DOHH2 (cell line): Measurements from ENCODE around the gene PIAS1.

Experiments
- H3F3A ChIP-seq: fragments of 200-600 bp; sonication (generic), shearing (Covaris generic); 2 replicates; pipeline ENCODE4 v1.6.0; 2016; ENCODE audit warnings: antibody characterized with exemption, mild to moderate bottlenecking; ENCODE audit not compliant: control insufficient read depth, insufficient read depth
- H3K27ac ChIP-seq: fragments of 200-600 bp; sonication (generic); 2 replicates; pipeline ENCODE4 v1.5.1; 2014; ENCODE audit warnings: low read depth, mild to moderate bottlenecking, low read length, moderate library complexity
- H3K27me3 ChIP-seq: fragments of 200-600 bp; sonication (generic); 2 replicates; pipeline ENCODE4 v1.6.1; 2014; ENCODE audit warnings: mild to moderate bottlenecking, low read length, mixed read lengths; ENCODE audit not compliant: control insufficient read depth
- H3K36me3 ChIP-seq: fragments of 200-600 bp; sonication (generic); 2 replicates; pipeline ENCODE4 v1.6.1; 2014; ENCODE audit warnings: mild to moderate bottlenecking, low read length, moderate library complexity, mixed read lengths; ENCODE audit not compliant: control insufficient read depth
- H3K4me1 ChIP-seq: fragments of 200-600 bp; sonication (generic); 2 replicates; pipeline ENCODE4 v1.6.1; 2014; ENCODE audit warnings: mild to moderate bottlenecking, low read length, mixed read lengths; ENCODE audit not compliant: control insufficient read depth
- H3K4me2 ChIP-seq: fragments of 200-600 bp; sonication (generic); 2 replicates; pipeline ENCODE4 v1.6.0; 2014; ENCODE audit warnings: mild to moderate bottlenecking, low read length, moderate library complexity
- H3K4me3 ChIP-seq: fragments of 200-600 bp; sonication (generic); 2 replicates; pipeline ENCODE4 v1.5.1; 2014; ENCODE audit warnings: mild to moderate bottlenecking, low read length, mixed read lengths
- H3K79me2 ChIP-seq: fragments of 200-600 bp; sonication (generic); 2 replicates; pipeline ENCODE4 v1.6.1; 2014; ENCODE audit warnings: mild to moderate bottlenecking, low read length, mixed read lengths; ENCODE audit not compliant: control insufficient read depth
- H3K9me2 ChIP-seq: fragments of 200-600 bp; sonication (generic); replicated peaks from 2 replicates; pipeline ENCODE4 v1.6.1; 2014; ENCODE audit warnings: mild to moderate bottlenecking, low read length, mixed read lengths; ENCODE audit not compliant: control insufficient read depth
- H3K9me3 ChIP-seq: fragments of 200-600 bp; sonication (generic); 2 replicates; pipeline ENCODE4 v1.6.1; 2014; ENCODE audit warnings: antibody characterized with exemption, low read length, mixed read lengths; ENCODE audit not compliant: control insufficient read depth, insufficient read depth
- H4K20me1 ChIP-seq: fragments of 200-600 bp; sonication (generic); 2 replicates; pipeline ENCODE4 v1.6.0; 2014; ENCODE audit warnings: low read depth, mild to moderate bottlenecking, antibody characterized with exemption, low read length, moderate library complexity; ENCODE audit not compliant: control insufficient read depth, insufficient read depth
- CTCF ChIP-seq: fragments of 200-600 bp; sonication (generic); IDR thresholded peaks from one replicate; pipeline ENCODE4 v1.5.1; 2014; ENCODE audit warnings: antibody characterized with exemption, mild to moderate bottlenecking, low read depth, low read length; ENCODE audit not compliant: poor library complexity, severe bottlenecking
- EZH2phosphoT487 ChIP-seq: fragments of 200-600 bp; sonication (generic); IDR thresholded peaks from 2 replicates; pipeline ENCODE4 v1.6.1; 2017; ENCODE audit warnings: borderline replicate concordance, mild to moderate bottlenecking, antibody characterized with exemption, low read length, moderate library complexity, mixed read lengths

Gene PIAS1

DNA sequence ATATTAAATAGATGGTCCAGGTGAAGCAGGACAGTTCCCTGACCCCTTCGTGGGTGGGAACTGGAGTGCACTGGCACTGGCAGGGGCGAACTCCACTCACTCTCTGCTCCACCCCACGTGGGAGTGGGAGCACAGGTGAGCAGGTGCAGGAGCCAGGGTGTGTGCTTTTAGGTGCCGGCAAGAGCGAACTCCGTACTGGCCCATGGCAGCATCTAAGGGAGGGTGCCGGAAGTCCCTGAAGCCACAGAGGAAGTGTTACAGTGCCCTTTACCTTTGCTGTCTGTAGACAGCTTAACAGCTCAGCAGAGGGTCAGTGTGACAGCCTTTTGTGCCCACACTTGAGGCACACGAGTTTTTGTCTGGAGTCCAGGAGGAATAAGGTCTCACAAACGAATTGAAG is 26.7 kb upstream of the PIAS1 start:
- H3K4me2 ChIP-seq = no peak overlapping the region
- no peaks in the 10 kb centered on the region for H4K20me1 ChIP-seq
- no peak overlapping the region for H3K27ac ChIP-seq
- 0 out of 2 replicates have a peak, but pooled peaks cover 3% of the 10 kb centered on the region for H3K27me3 ChIP-seq
- no peaks in the 10 kb centered on the region for H3K9me2 ChIP-seq
- H3K4me3 ChIP-seq = no peak overlapping the region
- no peaks in the 10 kb centered on the region for H3F3A ChIP-seq
- H3K4me1 ChIP-seq = no peaks in the 10 kb centered on the region
- no peaks in the 10 kb centered on the region for H3K9me3 ChIP-seq
- H3K36me3 ChIP-seq = no peaks in the 10 kb centered on the region
- TF ChIP-seq EZH2phosphoT487 (no peak), CTCF (no peak)
- no peaks in the 10 kb centered on the region for H3K79me2 ChIP-seq

GRCh38 chr15:68028137-68028887 is 25.8 kb upstream of the PIAS1 start:
- Histone ChIP-seq H3K4me1 (no peaks in the 10 kb centered on the region), H3K36me3 (no peaks in the 10 kb centered on the region), H3K27ac (no peak overlapping the region), H3K4me3 (no peak overlapping the region), H3K4me2 (no peak overlapping the region), H3K9me2 (no peaks in the 10 kb centered on the region), H4K20me1 (no peaks in the 10 kb centered on the region), H3K79me2 (no peaks in the 10 kb centered on the region), H3K27me3 (peaks cover 4% of the 10 kb centered on the region; the same call in 1 of the 2 replicates), H3F3A (no peaks in the 10 kb centered on the region), H3K9me3 (no peaks in the 10 kb centered on the region)
- no peak for TF ChIP-seq EZH2phosphoT487
- no peak for TF ChIP-seq CTCF

DNA sequence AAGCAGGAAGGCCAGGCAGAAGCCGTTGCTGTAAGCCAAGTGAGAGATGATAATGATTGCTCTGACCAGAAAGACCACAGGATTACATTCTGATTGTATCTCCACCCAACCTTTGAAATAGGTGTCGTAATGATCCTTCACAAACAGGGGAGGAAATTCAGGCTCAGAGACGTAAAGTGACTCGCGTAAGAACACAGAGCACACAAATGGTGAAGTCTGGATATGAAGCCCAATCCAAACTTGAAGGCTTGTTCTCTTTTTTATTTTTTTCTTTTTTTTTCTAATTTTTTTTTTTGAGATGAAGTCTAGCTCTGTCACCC is 25.3 kb upstream of the PIAS1 start:
- H4K20me1 ChIP-seq = no peaks in the 10 kb centered on the region
- H3K36me3 ChIP-seq = no peaks in the 10 kb centered on the region
- no peak overlapping the region for H3K4me3 ChIP-seq
- H3K9me3 ChIP-seq = no peaks in the 10 kb centered on the region
- peaks cover 7% of the 10 kb centered on the region; the same call in 1 of the 2 replicates for H3K27me3 ChIP-seq
- H3K27ac ChIP-seq = no peak overlapping the region
- TF ChIP-seq CTCF = no peak
- no peak for TF ChIP-seq EZH2phosphoT487
- H3K4me2 ChIP-seq = no peak overlapping the region
- no peaks in the 10 kb centered on the region for H3F3A ChIP-seq
- no peaks in the 10 kb centered on the region for H3K9me2 ChIP-seq
- no peaks in the 10 kb centered on the region for H3K4me1 ChIP-seq
- H3K79me2 ChIP-seq = no peaks in the 10 kb centered on the region
